Mesodermal cell (in vitro differentiated cells): ENCODE results near the gene MID1.

Experiments
- H3K27ac ChIP-seq: 2 replicates; pipeline ENCODE4 v1.7.0; 2013; ENCODE audit warnings: mild to moderate bottlenecking, low read depth, low read length, moderate library complexity; ENCODE audit not compliant: severe bottlenecking
- H3K36me3 ChIP-seq: 2 replicates; pipeline ENCODE4 v1.7.1; 2013; ENCODE audit warnings: mild to moderate bottlenecking, low read length, moderate library complexity; ENCODE audit not compliant: control insufficient read depth, insufficient read depth
- H3K4me1 ChIP-seq: one replicate; pipeline ENCODE4 v1.7.1; 2013; ENCODE audit warnings: mild to moderate bottlenecking, low read length; ENCODE audit not compliant: insufficient read depth, control insufficient read depth, poor library complexity, severe bottlenecking
- H3K4me3 ChIP-seq: 2 replicates; pipeline ENCODE4 v1.7.0; 2013; ENCODE audit warnings: low read length, control low read depth, mild to moderate bottlenecking; ENCODE audit not compliant: insufficient read depth, poor library complexity, severe bottlenecking; ENCODE audit errors: extremely low read depth
- H3K9me3 ChIP-seq: 2 replicates; pipeline ENCODE4 v1.7.1; 2013; ENCODE audit warnings: mild to moderate bottlenecking, low read length, moderate library complexity; ENCODE audit not compliant: control insufficient read depth
- WGBS, 2 experiments: methylation state at CpG; one replicate each; pipeline ENCODE4 v1.1.5; 2013; ENCODE audit warnings: missing lambda C conversion rate in 2 of 2; ENCODE audit not compliant: insufficient coverage in 2 of 2; 5-methylcytosine and 5-hydroxymethylcytosine counted together

The MID1 gene

DNA sequence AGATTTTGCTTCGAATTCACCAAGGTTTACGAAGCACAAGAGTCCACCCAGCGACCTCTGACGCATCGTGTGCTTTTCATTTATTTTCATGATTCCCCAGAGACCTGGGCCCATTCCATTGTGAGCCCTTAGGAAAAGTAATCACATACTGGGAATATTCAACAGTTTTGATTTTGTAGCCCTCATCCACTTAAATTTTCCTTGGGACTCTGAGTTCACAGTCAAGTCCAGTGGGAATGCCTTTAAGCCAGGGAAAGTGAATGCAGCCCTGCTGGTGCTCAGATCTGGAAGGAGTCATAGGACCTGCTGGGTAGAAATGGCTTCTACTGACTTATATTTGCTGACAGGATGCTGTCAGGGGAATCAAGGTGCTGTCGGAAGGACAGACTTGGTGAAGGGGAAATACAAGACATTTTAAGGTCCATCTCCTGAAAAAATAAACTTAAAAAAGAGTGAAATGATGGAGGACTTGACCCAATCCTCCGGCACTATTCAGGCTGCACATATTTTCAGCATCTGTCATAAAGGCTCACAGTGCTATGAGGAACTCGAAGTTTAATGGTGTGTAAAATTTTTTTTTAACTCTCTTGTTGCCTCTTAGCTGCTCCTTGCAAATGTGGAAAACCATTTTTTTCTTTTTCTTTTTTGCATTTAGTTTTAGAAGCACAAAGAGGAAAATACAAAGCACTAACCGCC, 204.9 kb downstream of the MID1 start:
- H3K9me3 ChIP-seq = no peaks in the 10 kb centered on the region
- 87 to 97% methylated on average over 3 to 4 of the region's 9 CpGs for WGBS, 2 experiments
- H3K4me1 ChIP-seq = peaks cover 4% of the 10 kb centered on the region
- no peak overlapping the region for H3K4me3 ChIP-seq
- no peaks in the 10 kb centered on the region for H3K36me3 ChIP-seq
- H3K27ac ChIP-seq = no peak overlapping the region

DNA sequence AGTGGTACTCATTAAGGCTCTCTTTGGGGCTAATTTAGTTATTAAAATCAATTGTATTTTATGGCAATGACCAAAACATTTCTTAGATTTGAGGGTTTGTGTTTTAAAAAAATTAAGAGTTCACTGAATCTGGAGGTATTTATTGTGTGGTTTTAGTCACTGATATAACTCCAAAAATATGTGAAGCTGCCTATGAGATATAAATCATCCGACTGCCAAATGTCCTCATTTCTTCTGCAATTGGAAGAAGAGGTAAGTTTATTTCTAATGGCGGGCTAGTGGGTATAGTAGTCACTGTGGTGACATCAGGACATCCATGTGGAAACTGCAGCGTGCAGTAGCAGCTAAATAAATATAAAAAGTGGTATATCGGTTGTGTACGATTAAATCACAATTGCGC, 205.5 kb downstream of the MID1 start:
- H3K4me3 ChIP-seq = no peak overlapping the region
- H3K9me3 ChIP-seq = no peaks in the 10 kb centered on the region
- peaks cover 4% of the 10 kb centered on the region for H3K4me1 ChIP-seq
- no peaks in the 10 kb centered on the region for H3K36me3 ChIP-seq
- 100% methylated on average over 3 to 4 of the region's 6 CpGs for WGBS, 2 experiments
- H3K27ac ChIP-seq = no peak overlapping the region

DNA sequence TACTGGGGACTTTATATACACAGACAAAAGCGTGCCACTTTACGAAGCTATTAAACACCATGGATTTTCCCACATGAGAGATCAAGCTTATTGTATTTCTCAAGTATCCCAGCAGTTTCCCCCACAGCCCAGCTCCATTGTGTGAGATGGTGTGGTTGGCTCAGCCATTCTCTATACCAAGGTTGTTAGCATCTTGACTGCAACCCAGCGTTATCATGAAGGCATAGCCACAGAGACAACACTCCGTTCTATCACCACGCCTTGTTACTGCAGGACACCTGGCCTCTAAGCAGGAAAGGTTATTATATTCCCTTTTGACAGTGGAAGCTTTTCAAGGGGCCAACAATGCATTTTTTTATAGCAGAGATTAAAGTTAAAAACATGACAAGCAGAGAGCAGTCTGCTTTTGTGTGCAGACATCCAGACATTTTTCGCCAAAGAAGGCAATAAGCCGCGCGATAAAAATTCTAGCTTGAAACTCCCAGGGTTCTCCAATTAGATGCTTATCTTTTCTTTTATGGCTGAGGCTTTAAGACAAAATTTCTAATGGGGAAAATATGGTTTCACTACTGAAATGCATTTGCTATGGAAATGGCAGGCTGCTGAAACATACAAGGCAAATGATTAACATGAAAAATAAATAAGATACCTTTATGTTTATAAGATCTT, 206.1 kb downstream of the MID1 start:
- H3K9me3 ChIP-seq = no peaks in the 10 kb centered on the region
- H3K36me3 ChIP-seq = no peaks in the 10 kb centered on the region
- H3K4me1 ChIP-seq = peaks cover 4% of the 10 kb centered on the region
- WGBS, 2 experiments = 93% methylated on average over 3 of the region's 9 CpGs; no CpG with 5 or more reads in 1 of the 2 experiments
- no peak overlapping the region for H3K4me3 ChIP-seq
- H3K27ac ChIP-seq = no peak overlapping the region

DNA sequence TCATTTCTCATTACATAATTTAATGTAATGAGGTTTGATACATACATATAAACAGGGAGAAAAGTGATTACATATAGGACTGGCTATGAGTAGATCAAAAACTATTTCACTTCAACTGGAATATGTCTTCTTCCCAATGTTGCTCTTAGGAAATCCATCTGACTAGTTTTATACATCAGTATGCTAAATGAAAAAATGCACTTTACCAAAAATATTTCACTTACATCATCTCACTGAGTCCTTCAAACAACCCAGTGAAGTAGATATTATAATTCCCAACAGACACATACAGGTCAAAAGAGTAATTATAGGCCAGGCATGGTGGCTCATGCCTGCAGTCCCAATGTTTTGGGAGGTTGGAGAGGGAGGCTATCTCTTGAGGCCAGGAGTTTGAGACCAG, 215.9 kb downstream of the MID1 start:
- H3K9me3 ChIP-seq = no peaks in the 10 kb centered on the region
- H3K4me3 ChIP-seq = no peak overlapping the region
- no peaks in the 10 kb centered on the region for H3K4me1 ChIP-seq
- no peaks in the 10 kb centered on the region for H3K36me3 ChIP-seq
- no peak overlapping the region for H3K27ac ChIP-seq

DNA sequence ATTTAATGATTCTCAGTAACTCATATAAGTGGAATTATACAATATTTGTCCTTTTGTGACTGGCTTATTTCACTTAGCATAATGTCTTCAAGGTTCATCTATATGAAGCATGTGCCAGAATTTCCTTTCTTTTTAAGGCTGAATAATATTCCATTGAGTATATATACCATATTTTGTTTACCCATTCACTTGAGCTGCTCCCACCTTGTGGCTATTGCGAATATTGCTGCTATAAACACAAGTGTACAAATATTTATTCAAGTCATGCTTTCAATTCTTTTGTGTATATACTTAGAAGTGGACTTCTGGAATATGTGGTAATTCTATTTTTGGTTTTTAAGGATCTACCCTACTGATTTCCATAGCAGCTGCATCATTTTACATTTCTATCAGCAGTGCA, 219.1 kb downstream of the MID1 start:
- Histone ChIP-seq H3K27ac (no peak overlapping the region), H3K9me3 (no peaks in the 10 kb centered on the region), H3K4me3 (no peak overlapping the region), H3K36me3 (no peaks in the 10 kb centered on the region), H3K4me1 (no peaks in the 10 kb centered on the region)
- WGBS, 2 experiments = no CpG with 5 or more reads among the region's 1 CpG

DNA sequence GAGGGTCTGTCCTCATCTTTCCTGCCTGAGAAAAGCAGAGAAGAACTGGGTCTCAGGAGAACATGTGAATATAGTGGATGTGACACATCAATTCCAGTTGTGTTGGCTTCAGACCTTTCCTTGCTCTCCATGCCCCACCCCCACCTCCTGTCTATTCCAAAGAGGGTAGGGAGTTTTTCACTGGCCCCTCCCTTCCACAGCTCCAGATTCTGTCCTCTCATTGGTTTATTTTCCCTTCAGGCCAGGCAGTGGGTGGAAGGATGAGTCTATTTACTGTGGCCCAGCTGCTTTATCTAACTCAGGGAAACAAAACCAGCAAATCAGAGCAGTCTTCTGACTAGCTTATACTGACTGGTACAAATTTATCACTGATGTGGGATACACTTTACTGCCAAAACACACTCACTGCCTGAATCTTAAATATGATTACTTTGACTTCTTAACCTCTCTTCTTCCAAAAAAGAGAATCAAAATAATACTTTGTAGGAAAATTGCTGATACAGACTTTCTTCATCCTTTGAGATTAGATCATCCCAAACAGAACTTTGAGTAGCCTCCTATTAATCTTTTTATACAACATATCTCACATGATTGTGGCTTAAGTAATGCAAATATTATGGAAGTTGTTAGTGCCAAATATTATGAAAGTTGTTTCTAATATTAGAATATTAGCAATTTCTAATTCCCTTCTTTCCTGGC, 221.2 kb downstream of the MID1 start:
- Histone ChIP-seq H3K9me3 (no peaks in the 10 kb centered on the region), H3K36me3 (no peaks in the 10 kb centered on the region), H3K27ac (no peak overlapping the region), H3K4me3 (no peak overlapping the region), H3K4me1 (peaks cover 3% of the 10 kb centered on the region)

DNA sequence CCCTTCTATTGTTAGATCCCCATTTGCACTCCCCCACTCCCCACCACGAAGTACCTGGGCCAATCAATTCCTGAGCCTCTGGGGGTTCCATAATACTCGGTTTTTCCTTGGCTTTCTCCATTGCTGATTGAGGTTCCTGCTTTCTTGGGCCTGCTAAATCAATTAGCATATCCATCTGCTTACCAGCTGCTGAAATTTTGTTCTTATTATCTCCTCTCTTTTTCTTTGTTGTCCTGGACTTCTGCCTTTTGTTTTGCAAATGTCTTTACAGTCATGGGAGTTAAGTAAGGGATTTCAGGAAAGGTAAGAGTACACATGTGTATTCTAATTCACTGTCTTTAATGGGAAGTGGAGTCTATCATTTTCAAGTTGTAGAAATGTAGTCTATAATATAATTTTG, 222.2 kb downstream of the MID1 start:
- Histone ChIP-seq H3K36me3 (no peaks in the 10 kb centered on the region), H3K9me3 (no peaks in the 10 kb centered on the region), H3K4me1 (peaks cover 3% of the 10 kb centered on the region), H3K27ac (no peak overlapping the region), H3K4me3 (no peak overlapping the region)
- WGBS, 2 experiments = 33 to 57% methylated on average over 1 of the region's 2 CpGs

DNA sequence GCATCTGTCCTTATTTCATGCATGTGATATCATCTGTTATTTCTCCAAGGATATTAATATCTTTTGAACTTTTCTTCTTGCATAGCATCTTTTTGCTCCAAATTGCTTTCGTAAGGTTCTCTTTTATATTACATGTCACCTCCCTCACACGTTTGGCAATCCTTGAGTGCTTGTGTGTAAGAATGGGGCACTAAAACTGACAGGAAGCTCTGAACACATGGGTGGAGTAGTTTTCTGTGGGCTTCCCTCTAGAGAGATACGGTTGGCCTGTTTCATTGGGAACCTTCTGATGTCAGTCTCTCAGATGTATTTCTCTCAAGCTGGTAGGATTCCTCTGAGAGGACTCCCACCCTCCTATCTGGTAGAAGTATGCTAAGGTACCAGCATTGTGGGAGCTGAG, 223.0 kb downstream of the MID1 start:
- no peak overlapping the region for H3K27ac ChIP-seq
- no peaks in the 10 kb centered on the region for H3K9me3 ChIP-seq
- H3K36me3 ChIP-seq = no peaks in the 10 kb centered on the region
- peaks cover 3% of the 10 kb centered on the region for H3K4me1 ChIP-seq
- H3K4me3 ChIP-seq = no peak overlapping the region
- WGBS, 2 experiments = no CpG with 5 or more reads among the region's 3 CpGs

DNA sequence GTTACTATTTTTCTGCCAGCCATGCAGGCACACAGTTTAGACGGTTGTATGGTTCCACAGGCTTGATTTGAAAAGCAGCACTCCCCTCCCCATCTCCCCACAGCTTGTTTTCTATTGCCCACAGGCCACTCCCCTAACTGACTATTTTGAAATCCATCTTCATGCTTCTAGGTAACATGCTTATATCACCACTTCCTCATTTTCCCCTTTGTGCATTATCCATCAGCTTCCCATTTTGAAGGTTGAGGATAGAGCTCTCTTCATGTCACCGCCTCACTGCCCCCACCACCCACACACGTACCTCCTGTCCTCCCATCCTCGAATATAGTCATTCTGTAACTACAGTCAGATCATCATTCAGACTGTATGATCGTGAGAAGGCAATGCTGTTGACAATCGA, 224.7 kb downstream of the MID1 start:
- Histone ChIP-seq H3K4me1 (peaks cover 3% of the 10 kb centered on the region), H3K36me3 (no peaks in the 10 kb centered on the region), H3K27ac (no peak overlapping the region), H3K4me3 (no peak overlapping the region), H3K9me3 (no peaks in the 10 kb centered on the region)
- 100% methylated on average over 1 of the region's 6 CpGs; no CpG with 5 or more reads in 1 of the 2 experiments for WGBS, 2 experiments
